GF-D8 (cell line): ENCODE measurements around the gene SNX10.

ENCODE experiments used
- DNase-seq: peaks from one replicate; lab custom pipeline; 2025; lab: John Stamatoyannopoulos, UW

The SNX10 gene

DNA sequence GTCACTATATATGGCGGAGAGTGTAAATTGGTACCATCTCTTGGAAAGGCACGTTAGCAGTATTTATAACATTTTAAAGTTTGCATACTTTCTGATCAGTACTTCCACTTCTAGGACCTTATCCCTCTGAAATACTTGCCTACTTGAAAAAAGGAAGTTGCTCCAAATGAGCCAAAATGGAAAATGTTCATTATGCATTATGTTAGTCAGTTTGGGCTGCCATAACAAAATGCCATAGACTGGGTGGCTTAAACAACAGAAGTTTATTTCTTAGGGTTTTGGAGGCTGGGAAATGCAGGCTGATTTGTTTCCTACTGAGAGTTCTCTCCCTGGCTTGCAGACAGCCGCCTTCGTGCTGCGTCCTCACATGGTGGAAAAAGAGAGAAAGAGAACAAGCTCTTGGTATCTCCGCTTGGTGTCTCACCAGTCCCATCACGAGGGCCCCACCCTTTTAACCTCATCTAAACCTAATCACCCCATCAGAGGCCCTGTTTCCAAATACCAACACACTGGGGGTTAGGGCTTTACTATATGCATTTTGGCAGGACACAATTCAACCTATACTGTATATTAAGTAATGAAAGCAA, 6.9 kb downstream of the SNX10 start:
- peak; percentile 19 for DNase-seq

DNA sequence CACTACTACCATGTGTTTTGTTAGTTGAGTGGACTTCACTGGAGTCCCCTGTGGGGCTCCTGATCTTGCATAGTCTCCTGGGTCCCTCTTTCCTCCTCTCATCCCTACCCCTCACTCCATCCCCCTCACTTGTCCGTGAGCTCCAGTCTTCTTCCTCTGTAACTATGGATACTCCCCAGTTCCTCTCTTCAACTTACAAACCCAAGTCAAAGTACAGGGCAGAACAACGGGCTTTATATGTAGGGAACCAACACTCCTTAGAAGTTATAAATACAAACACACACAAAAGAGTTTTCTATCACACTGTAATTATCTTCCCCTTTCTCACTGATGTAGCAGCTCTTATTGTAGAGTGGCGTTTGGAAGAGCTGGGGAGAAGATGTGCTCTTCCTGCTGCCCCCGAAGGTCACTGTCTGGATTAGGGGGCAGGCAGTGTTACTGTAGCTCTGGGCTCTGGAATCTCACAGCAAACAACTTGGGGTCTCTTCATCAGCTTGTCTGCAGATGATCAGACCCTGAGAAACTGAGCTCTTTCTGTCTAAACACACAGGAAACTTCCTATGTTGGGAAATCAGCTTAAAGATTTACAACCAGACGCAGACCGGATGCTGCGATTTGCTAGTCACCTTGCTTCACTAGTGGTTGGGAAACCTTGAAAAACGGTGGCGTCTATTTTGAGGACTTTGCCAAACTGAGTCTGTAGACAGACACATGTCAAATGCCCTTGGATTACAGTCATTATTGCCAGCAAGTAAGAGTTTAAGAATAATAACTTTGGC, 13.6 kb downstream of the SNX10 start:
- peak; percentile 97 for DNase-seq

GRCh38 chr7:26305869-26306665, 14.4 kb downstream of the SNX10 start:
- no peak for DNase-seq

GRCh38 chr7:26306790-26307189, 15.1 kb downstream of the SNX10 start:
- no peak for DNase-seq

GRCh38 chr7:26307226-26307625, 15.6 kb downstream of the SNX10 start:
- DNase-seq = peak; percentile 61

GRCh38 chr7:26307791-26308190, 16.1 kb downstream of the SNX10 start:
- no peak for DNase-seq

GRCh38 chr7:26308551-26308950, 16.9 kb downstream of the SNX10 start:
- DNase-seq = no peak

- DNase-seq = no peak
These were observed 17.4 kb downstream of the SNX10 start for GRCh38 chr7:26309089-26309488.

DNA sequence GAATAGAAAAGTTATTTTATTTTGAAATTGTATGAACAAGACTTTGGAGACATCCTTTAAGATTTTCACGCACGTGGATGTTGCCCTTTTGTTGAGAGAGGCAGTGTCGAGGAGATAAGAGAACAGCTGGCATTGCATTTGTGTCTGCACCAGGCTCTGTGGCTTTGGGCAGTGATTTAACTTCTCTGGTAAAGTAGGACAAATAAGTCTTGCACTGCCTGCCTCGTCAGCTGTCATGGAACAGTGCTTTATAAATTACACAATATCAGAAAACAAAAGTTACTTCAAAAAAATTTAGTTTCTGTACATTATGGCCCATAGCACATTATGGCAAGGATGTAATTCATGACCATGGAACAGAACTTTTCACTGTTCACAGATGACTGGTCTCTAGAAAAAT, 20.1 kb downstream of the SNX10 start:
- no peak for DNase-seq

- no peak for DNase-seq
These were observed 25.5 kb downstream of the SNX10 start for GRCh38 chr7:26317211-26317610.

DNA sequence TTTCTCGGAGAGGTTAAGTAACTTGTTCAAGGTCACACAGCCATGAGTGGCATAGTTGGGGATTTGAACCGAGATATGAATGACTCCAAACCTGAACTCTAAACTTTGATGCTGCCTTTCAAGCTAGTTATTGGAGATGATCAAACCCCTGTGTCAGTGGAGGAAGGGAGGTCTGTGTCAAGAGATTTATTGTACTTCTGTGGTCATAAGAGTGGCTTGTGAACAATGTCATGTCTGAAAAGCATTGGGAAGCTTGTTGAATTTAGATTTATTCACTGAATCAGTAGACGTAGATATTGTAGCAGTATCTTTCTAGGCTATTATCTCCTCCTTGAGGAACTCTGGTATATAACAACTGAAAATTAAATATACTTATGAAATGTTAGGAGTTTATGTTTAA, 27.3 kb downstream of the SNX10 start:
- DNase-seq = no peak

GRCh38 chr7:26319636-26320035, 28.0 kb downstream of the SNX10 start:
- DNase-seq = peak; percentile 21

GRCh38 chr7:26320878-26321277, 29.2 kb downstream of the SNX10 start:
- DNase-seq = no peak

DNA sequence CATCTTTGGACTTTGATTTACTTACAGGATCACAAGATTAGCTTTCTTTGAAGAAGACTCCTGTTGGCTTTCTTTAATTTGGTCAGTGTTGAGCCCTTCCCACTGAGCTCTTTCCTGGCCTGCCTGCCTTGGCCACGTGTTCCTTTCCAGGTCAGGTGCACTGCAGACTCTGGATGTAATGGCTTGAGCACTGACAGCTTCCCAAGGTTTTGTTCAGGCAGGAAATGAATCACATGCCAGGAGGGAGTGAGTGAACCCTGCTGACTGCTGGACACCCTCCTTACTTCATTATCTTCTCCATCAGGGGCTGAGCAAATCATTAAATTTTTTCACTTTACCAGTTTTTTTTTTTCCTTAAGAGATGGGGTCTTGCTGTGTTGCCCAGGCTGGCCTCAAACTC, 29.8 kb downstream of the SNX10 start:
- DNase-seq = no peak

GRCh38 chr7:26326211-26326610, 34.5 kb downstream of the SNX10 start:
- DNase-seq = no peak

GRCh38 chr7:26328498-26329390, 37.1 kb downstream of the SNX10 start:
- DNase-seq = no peak

DNA sequence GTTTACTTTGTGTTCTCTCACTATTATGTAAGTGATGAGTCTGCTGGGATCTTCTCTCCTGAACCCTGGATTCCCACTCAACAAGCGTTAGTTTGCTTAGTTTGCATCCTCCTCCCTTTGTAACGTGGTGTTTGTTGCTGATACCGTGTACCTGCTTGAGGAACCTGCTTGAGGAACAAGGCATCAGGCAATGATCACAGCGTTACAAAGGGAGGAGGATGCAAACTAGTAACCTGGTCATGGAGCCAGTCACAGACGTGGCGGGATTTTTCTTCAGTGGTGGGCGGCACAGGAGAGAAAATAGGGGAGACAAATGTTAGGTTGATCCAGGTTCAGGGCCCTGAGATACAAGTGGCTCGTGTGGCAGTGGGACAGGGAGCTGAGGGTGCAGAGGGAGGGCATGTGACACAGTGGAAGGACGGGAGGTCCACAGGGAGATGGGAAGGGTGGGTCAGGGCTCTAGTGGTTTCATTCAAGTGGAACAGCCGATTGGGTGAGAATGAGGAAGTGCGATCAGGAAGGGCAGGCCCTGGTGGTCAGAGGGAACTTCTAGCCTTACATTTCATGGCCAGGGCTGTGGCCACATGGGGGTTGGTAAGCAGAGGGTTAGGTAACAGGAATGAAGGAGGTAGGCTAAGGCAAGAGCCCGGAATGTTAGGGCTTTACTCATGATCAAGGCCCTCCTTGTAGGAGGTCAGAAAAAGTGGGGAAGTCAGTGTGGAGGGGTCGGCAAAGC, 38.0 kb downstream of the SNX10 start:
- peak; percentile 92 for DNase-seq

- no peak for DNase-seq
These were observed 39.5 kb downstream of the SNX10 start for GRCh38 chr7:26331113-26331512.

DNA sequence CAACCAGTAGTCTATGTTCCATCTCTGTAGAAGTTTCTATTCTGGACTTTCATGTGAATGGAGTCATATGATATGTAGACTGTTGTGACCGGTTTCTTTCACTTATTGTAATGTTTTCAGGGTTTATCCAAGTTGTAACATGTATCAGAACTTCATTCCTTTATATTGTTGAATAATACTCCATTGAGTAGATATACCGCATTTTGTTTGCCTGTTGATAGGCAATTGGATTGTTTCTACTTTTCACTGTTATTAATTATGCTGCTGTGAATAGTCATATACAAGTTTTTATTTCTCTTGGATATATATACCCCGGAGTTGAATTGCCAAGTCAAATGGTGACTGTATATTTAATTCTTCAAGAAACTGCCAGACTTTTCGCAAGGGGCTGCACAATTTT, 40.1 kb downstream of the SNX10 start:
- DNase-seq = no peak

GRCh38 chr7:26332698-26333097, 41.0 kb downstream of the SNX10 start:
- no peak for DNase-seq

DNA sequence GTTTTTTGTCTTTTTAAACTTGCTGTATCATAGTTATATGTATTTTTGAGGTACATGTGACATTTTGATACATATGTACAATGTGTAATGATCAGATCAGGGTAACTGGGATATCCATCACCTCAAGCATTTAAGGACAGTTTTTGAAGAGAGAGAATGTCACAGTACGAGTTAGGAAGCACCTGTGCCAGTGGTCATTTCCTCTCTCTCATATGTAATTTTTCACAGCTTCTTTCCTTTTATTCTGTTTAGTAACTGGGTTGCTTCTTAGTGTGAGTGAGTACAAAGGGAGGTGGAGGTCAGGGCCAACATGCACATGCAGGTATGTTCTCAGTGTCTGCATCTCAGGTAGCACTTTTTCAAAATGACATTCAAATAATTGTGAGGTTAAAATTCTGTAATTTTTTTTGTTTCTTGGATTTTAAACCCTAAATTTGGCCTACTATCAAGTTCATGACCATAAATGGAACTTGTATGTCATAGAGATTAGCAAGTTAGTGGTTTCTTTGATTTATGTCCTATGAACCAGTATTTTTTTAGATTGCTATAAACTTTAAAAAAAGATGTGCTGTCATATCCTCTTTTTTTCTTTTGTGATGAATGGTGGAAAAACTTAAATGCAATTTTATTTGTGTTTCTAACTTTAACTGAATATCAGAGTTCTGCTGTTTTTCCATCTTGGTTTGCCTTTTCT, 42.7 kb downstream of the SNX10 start:
- DNase-seq = peak; percentile 40
